D721Med (cell line): ENCODE data around the gene B3GALT5.

Experiments
- DNase-seq: peaks from one replicate; pipeline ENCODE4 v3.0.0; 2011; ENCODE audit warnings: low spot score; ENCODE audit not compliant: insufficient read length
- FAIRE-seq: peaks from 2 replicates; lab custom pipeline; 2011; peaks lifted over from hg19 to GRCh38; lab: Jason Lieb, UNC
- TF ChIP-seq, protein P1 (sequence below): IDR thresholded peaks from 2 replicates; pipeline ENCODE4 v1.5.1; 2012; ENCODE audit warnings: mild to moderate bottlenecking, control low read depth; ENCODE audit not compliant: insufficient read depth; ENCODE audit errors: missing control alignments

Gene B3GALT5

GRCh38 chr21:39664586-39664985 lies 51.8 kb downstream of the B3GALT5 start:
- FAIRE-seq: no peak
- no peak for DNase-seq
- TF ChIP-seq, protein P1, sequence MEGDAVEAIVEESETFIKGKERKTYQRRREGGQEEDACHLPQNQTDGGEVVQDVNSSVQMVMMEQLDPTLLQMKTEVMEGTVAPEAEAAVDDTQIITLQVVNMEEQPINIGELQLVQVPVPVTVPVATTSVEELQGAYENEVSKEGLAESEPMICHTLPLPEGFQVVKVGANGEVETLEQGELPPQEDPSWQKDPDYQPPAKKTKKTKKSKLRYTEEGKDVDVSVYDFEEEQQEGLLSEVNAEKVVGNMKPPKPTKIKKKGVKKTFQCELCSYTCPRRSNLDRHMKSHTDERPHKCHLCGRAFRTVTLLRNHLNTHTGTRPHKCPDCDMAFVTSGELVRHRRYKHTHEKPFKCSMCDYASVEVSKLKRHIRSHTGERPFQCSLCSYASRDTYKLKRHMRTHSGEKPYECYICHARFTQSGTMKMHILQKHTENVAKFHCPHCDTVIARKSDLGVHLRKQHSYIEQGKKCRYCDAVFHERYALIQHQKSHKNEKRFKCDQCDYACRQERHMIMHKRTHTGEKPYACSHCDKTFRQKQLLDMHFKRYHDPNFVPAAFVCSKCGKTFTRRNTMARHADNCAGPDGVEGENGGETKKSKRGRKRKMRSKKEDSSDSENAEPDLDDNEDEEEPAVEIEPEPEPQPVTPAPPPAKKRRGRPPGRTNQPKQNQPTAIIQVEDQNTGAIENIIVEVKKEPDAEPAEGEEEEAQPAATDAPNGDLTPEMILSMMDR: no peak

- TF ChIP-seq, protein P1: no peak
- DNase-seq (no peak), FAIRE-seq (no peak)
Measured at GRCh38 chr21:39666026-39666425, 53.3 kb downstream of the B3GALT5 start.

DNA sequence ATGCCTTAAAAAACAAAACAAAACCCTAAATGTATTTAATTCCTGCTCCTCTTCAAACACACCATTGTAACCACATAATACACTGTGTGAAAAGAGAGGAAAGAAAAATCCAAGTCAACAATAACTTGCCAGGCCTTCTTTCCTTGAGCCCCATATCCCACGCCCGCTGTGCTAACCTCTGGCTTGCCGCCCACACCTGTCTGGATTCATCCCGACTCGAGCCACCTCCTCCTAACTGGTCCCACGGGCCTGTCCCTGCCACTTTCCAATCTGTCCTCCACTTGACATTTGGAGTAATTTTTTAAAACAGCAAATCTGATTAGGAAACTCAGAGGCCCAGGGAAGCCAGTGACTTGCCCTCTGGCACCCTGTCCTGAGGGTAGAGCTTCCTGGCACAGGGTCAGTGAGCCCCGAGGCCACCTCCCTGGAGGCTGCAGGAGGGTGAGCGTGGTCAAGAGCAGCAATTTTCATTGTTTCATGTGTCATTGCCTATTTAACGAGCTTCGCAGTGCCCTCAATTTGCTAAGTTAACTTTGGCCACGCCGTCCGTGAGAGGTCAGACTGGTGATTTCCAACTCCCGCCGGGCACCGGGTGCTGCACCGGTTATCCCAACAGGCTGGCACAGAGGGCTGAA lies 54.1 kb downstream of the B3GALT5 start:
- FAIRE-seq (no peak), DNase-seq (no peak)
- TF ChIP-seq, protein P1: no peak

DNA sequence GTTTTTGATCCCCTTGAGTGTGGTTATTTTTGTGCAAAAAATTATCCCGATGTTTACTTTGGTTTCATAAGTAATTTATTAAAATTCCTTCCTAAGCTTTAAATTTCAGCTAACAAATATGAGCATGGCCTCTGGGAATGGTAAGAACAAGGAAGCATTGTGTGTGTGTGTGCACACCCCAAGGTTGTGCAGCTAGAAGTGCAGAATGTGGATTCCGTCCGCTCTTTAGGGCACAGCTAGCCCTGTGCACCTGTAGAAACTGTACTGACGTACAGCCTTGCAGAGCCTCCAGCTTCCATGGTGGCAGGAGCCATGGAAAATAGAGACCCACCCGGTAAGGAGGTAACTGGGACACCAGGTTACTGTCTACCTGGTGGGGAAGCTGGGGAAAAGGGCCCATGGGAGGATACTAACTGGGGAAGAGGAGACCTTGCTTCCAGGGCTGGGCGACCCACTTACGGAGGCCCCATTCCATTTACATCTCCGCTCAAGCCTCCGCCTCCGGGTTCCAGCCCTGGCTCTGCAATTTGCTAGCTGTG lies 54.7 kb downstream of the B3GALT5 start:
- TF ChIP-seq, protein P1: no peak
- DNase-seq: no peak
- FAIRE-seq: no peak

GRCh38 chr21:39668369-39668768 lies 55.6 kb downstream of the B3GALT5 start:
- FAIRE-seq: no peak
- TF ChIP-seq, protein P1: no peak
- no peak for DNase-seq

DNA sequence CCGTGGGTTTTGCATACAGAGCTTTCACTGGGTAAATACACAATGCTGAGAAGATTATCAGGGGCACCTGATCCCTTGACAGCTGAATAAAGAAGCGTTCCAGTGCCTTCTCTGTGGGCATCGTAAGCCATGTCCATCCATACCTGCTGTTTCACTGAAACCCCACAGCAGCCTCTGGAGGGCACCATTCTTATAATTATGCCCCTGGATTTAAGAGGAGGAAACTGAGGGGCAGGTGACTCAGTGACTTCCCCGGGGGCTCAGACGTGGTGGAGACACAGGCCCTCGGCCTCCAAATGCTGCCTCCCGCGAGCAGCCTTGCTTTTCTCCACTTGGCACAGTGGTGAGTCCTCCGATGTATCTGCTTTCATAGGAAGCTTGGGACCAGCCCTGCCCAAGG lies 56.7 kb downstream of the B3GALT5 start:
- TF ChIP-seq, protein P1: no peak
- DNase-seq (no peak), FAIRE-seq (no peak)

DNA sequence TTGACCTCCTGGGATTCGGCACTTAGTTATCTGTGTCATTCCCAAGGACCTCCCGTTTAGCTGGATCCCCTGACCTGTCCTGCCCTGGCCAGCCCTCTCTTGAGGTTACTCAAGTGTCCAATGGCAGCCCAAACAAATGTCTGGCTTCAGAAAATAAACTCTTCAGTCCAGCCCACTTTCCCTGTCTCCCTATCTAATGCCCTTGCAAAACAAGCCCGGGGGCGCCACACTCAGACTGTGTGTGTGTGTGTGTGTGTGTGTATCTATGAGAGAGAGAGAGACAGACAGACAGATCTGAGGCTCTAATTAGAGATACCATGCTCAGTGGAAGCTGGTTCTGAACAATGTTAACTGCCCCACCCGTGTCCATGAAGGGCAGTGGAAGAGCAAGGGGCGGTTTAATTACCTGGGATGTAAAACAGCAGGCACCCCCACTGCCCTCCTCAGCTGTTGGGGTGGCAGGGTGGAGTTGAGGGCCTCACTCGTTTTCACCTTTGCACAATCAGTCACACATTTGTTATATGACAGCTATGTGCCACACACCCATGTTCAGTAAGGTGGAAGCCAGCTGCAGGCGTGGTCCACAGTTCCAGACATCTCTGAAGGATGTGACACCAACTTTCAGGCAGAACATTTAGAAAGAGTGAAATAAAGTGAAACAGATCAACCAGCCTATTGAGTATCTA lies 57.4 kb downstream of the B3GALT5 start:
- TF ChIP-seq, protein P1: no peak
- FAIRE-seq: no peak
- no peak for DNase-seq
